Fibroblast of lung (primary cell): Measurements from ENCODE around the gene TAF5L.

Source experiments
- CTCF ChIP-seq, 2 donors: IDR thresholded peaks in 1 of 2; conservative IDR thresholded peaks in 1 of 2; 1 replicate in 1 of 2; 2 replicates in 1 of 2; pipeline ENCODE4 v1.5.1; 2011 to 2012; ENCODE audit warnings: low read length in 2 of 2, control low read depth in 1 of 2, inconsistent platforms in 1 of 2, low read depth in 1 of 2, mild to moderate bottlenecking in 1 of 2
- EZH2 ChIP-seq: IDR thresholded peaks from 2 replicates; pipeline ENCODE4 v1.5.1; 2012; ENCODE audit warnings: low read length, control low read depth, mild to moderate bottlenecking; ENCODE audit errors: missing control alignments

GRCh38 chr1:229631148-229631547 is 5.2 kb upstream of the TAF5L start:
- TF ChIP-seq CTCF (conservative IDR thresholded peaks at IDR 0.05 in 1 of 2, IDR thresholded peaks at IDR 0.05 in 1 of 2; ENCODE audit: low read depth in 1 of 2, low read length in 2 of 2): no peak
- no peak for TF ChIP-seq EZH2
